H9 (cell line): ENCODE results near the gene ARHGAP25. TPM values are rescaled to one million over a fixed set of nuclear protein-coding genes. Genes with fewer than 3 reads are reported as not detected.

ENCODE experiments used
- DNase-seq: peaks from one replicate; pipeline ENCODE4 v3.0.0-alpha.2; 2017
- H2AFZ ChIP-seq: one replicate; pipeline ENCODE4 v1.6.1; 2013; ENCODE audit warnings: mild to moderate bottlenecking, low read length, control low read depth, moderate library complexity
- H2AK5ac ChIP-seq: 2 replicates; pipeline ENCODE4 v1.6.1; 2013; ENCODE audit warnings: low read length, control low read depth, mixed read lengths; ENCODE audit not compliant: insufficient read length
- H2BK120ac ChIP-seq: one replicate; pipeline ENCODE4 v1.6.1; 2013; ENCODE audit warnings: low read depth, mild to moderate bottlenecking, low read length, control low read depth, inconsistent platforms; ENCODE audit not compliant: poor library complexity, severe bottlenecking
- H2BK12ac ChIP-seq: 2 replicates; pipeline ENCODE4 v1.6.1; 2013; ENCODE audit warnings: low read length, control low read depth, mixed read lengths, low read depth; ENCODE audit not compliant: insufficient read length
- H2BK15ac ChIP-seq: 2 replicates; pipeline ENCODE4 v1.6.1; 2013; ENCODE audit warnings: low read depth, low read length, control low read depth
- H2BK20ac ChIP-seq: one replicate; pipeline ENCODE4 v1.6.1; 2013; ENCODE audit warnings: low read depth, mild to moderate bottlenecking, low read length, control low read depth, inconsistent platforms; ENCODE audit not compliant: poor library complexity, severe bottlenecking
- H2BK5ac ChIP-seq: 2 replicates; pipeline ENCODE4 v1.6.1; 2013; ENCODE audit warnings: low read length, control low read depth, mixed read lengths; ENCODE audit not compliant: insufficient read length
- H3K14ac ChIP-seq: 2 replicates; pipeline ENCODE4 v1.6.1; 2013; ENCODE audit warnings: low read length, control low read depth; ENCODE audit not compliant: insufficient read depth
- H3K18ac ChIP-seq: 2 replicates; pipeline ENCODE4 v1.6.1; 2013; ENCODE audit warnings: low read depth, mild to moderate bottlenecking, mixed read lengths, low read length, control low read depth; ENCODE audit not compliant: insufficient read length
- H3K23ac ChIP-seq: 2 replicates; pipeline ENCODE4 v1.6.1; 2013; ENCODE audit warnings: low read length, control low read depth, mixed read lengths, low read depth; ENCODE audit not compliant: insufficient read length
- H3K23me2 ChIP-seq: 2 replicates; pipeline ENCODE4 v1.6.1; 2013; ENCODE audit warnings: low read depth, mild to moderate bottlenecking, mixed read lengths, low read length, control low read depth; ENCODE audit not compliant: insufficient read length, poor library complexity, severe bottlenecking
- H3K27ac ChIP-seq: 2 replicates; pipeline ENCODE4 v1.5.1; 2013; ENCODE audit warnings: low read length, control low read depth, mixed read lengths, low read depth; ENCODE audit not compliant: insufficient read length
- H3K27me3 ChIP-seq: 2 replicates; pipeline ENCODE4 v1.6.1; 2013; ENCODE audit warnings: low read length, control low read depth, inconsistent platforms; ENCODE audit not compliant: insufficient read depth
- H3K4ac ChIP-seq: 2 replicates; pipeline ENCODE4 v1.6.1; 2013; ENCODE audit warnings: low read depth, mild to moderate bottlenecking, control low read depth, inconsistent platforms, low read length, moderate library complexity
- H3K4me1 ChIP-seq: 2 replicates; pipeline ENCODE4 v1.6.1; 2013; ENCODE audit warnings: low read length, control low read depth, inconsistent platforms; ENCODE audit not compliant: insufficient read depth
- H3K4me2 ChIP-seq: 2 replicates; pipeline ENCODE4 v1.6.1; 2013; ENCODE audit warnings: low read length, control low read depth, mixed read lengths; ENCODE audit not compliant: insufficient read length, insufficient read depth
- H3K56ac ChIP-seq: 2 replicates; pipeline ENCODE4 v1.6.1; 2013; ENCODE audit warnings: low read depth, mild to moderate bottlenecking, mixed read lengths, low read length, control low read depth; ENCODE audit not compliant: insufficient read length
- H3K79me1 ChIP-seq: 2 replicates; pipeline ENCODE4 v1.6.1; 2013; ENCODE audit warnings: low read depth, mild to moderate bottlenecking, moderate library complexity, low read length, control low read depth, inconsistent platforms; ENCODE audit not compliant: insufficient read depth, poor library complexity, severe bottlenecking
- H3K79me2 ChIP-seq: 2 replicates; pipeline ENCODE4 v1.6.1; 2013; ENCODE audit warnings: low read length, control low read depth, inconsistent platforms; ENCODE audit not compliant: insufficient read depth
- H3K9ac ChIP-seq: 2 replicates; pipeline ENCODE4 v1.6.1; 2013; ENCODE audit warnings: low read length, control low read depth, mixed read lengths; ENCODE audit not compliant: insufficient read length; ENCODE audit errors: extremely low read depth
- H3K9me3 ChIP-seq: one replicate; pipeline ENCODE4 v1.6.1; 2013; ENCODE audit warnings: low read depth, low read length, inconsistent platforms; ENCODE audit not compliant: control insufficient read depth
- H3T11ph ChIP-seq: one replicate; pipeline ENCODE4 v1.6.1; 2013; ENCODE audit warnings: mild to moderate bottlenecking, low read length, control low read depth, inconsistent platforms
- H4K20me1 ChIP-seq: one replicate; pipeline ENCODE4 v1.6.1; 2013; ENCODE audit not compliant: control insufficient read depth, insufficient read length, insufficient read depth
- H4K5ac ChIP-seq: 2 replicates; pipeline ENCODE4 v1.6.1; 2013; ENCODE audit warnings: low read depth, mild to moderate bottlenecking, mixed read lengths, low read length, control low read depth; ENCODE audit not compliant: insufficient read length
- H4K8ac ChIP-seq: replicated peaks from 2 replicates; pipeline ENCODE4 v1.6.1; 2013; ENCODE audit warnings: low read length, control low read depth, mixed read lengths, low read depth; ENCODE audit not compliant: insufficient read length
- H4K91ac ChIP-seq: 2 replicates; pipeline ENCODE4 v1.6.1; 2013; ENCODE audit warnings: low read depth, mild to moderate bottlenecking, moderate library complexity, mixed read lengths, low read length, control low read depth; ENCODE audit not compliant: insufficient read length
- H3K27ac Mint-ChIP-seq, 3 experiments: 2 replicates in 2 of 3; 3 replicates in 1 of 3; pipeline ENCODE4 v1.8.0; 2020 to 2021; ENCODE audit warnings: mixed read lengths in 3 of 3, mild to moderate bottlenecking in 1 of 3, moderate library complexity in 1 of 3
- H3K27me3 Mint-ChIP-seq: 2 replicates; pipeline ENCODE4 v1.8.0; 2021; ENCODE audit warnings: low read depth, mild to moderate bottlenecking, moderate library complexity, mixed read lengths
- H3K36me3 Mint-ChIP-seq, 3 experiments: 2 replicates in 2 of 3; 3 replicates in 1 of 3; pipeline ENCODE4 v1.8.0; 2020 to 2021; ENCODE audit warnings: low read depth in 3 of 3, mixed read lengths in 3 of 3; ENCODE audit not compliant: insufficient read depth in 1 of 3
- H3K4me1 Mint-ChIP-seq, 2 experiments: 2 replicates each; pipeline ENCODE4 v1.8.0; 2020; ENCODE audit warnings: mixed read lengths in 2 of 2
- H3K4me3 Mint-ChIP-seq, 2 experiments: 2 replicates in 1 of 2; 3 replicates in 1 of 2; pipeline ENCODE4 v1.8.0; 2020 to 2021; ENCODE audit warnings: mild to moderate bottlenecking in 2 of 2, mixed read lengths in 2 of 2, moderate library complexity in 1 of 2
- H3K9me3 Mint-ChIP-seq, 2 experiments: 2 replicates in 1 of 2; 3 replicates in 1 of 2; pipeline ENCODE4 v1.8.0; 2020; ENCODE audit warnings: mild to moderate bottlenecking in 2 of 2, mixed read lengths in 2 of 2, moderate library complexity in 1 of 2
- WGBS: extraction: QIAGEN DNeasy Blood & Tissue Kit; methylation state at CpG from one replicate; pipeline ENCODE4 v1.1.7; 2013; ENCODE audit warnings: missing lambda C conversion rate, low lambda C conversion rate, mixed read lengths; ENCODE audit not compliant: insufficient read length; ENCODE audit errors: extremely low coverage; 5-methylcytosine and 5-hydroxymethylcytosine counted together
- total RNA-seq: library from RNA; stranded (reverse); gene quantifications from 2 replicates; pipeline ENCODE4 v1.2.1, GENCODE V29; 2021
- TF ChIP-seq, protein P1 (sequence below): fragments of 200-600 bp; sonication (generic); conservative IDR thresholded peaks from 3 replicates; pipeline ENCODE4 v1.8.0; 2021; ENCODE audit warnings: antibody characterized with exemption, mild to moderate bottlenecking

The ARHGAP25 gene
- total RNA-seq, 1 experiment from 2014 or later, result 1.3 TPM

GRCh38 chr2:68824831-68825230, 90.2 kb downstream of the ARHGAP25 start:
- Histone ChIP-seq H3K4me2 (no peak overlapping the region), H4K20me1 (no peaks in the 10 kb centered on the region), H3K23me2 (no peaks in the 10 kb centered on the region), H3K4me1 (no peaks in the 10 kb centered on the region), H4K8ac (no peak overlapping the region), H3T11ph (no peak overlapping the region), H4K5ac (no peak overlapping the region), H3K27ac (no peak overlapping the region), H2BK20ac (no peak overlapping the region), H3K56ac (no peak overlapping the region), H3K79me1 (no peaks in the 10 kb centered on the region), H3K27me3 (no peaks in the 10 kb centered on the region), H2AFZ (no peak overlapping the region), H2AK5ac (no peak overlapping the region), H2BK12ac (no peak overlapping the region), H3K79me2 (no peaks in the 10 kb centered on the region), H3K9ac (no peak overlapping the region), H3K9me3 (no peaks in the 10 kb centered on the region), H3K23ac (no peak overlapping the region), H3K4ac (no peak overlapping the region), H2BK5ac (no peak overlapping the region), H3K14ac (no peak overlapping the region), H2BK15ac (no peak overlapping the region), H3K18ac (no peak overlapping the region), H4K91ac (no peak overlapping the region), H2BK120ac (no peak overlapping the region)
- peaks cover 7 to 8% of the 10 kb centered on the region in 2 experiments for H3K4me1 Mint-ChIP-seq
- H3K4me3 Mint-ChIP-seq, result no peak overlapping the region
- DNase-seq, result no peak
- no peak overlapping the region for H3K27ac Mint-ChIP-seq
- H3K27me3 Mint-ChIP-seq, result no peaks in the 10 kb centered on the region
- no peaks in the 10 kb centered on the region for H3K9me3 Mint-ChIP-seq
- no CpG with 5 or more reads among the region's 2 CpGs for WGBS
- peaks cover 0 to 5% (median 0%) of the 10 kb centered on the region in 3 experiments; a peak in 3 of 7 replicates for H3K36me3 Mint-ChIP-seq
- TF ChIP-seq, protein P1, sequence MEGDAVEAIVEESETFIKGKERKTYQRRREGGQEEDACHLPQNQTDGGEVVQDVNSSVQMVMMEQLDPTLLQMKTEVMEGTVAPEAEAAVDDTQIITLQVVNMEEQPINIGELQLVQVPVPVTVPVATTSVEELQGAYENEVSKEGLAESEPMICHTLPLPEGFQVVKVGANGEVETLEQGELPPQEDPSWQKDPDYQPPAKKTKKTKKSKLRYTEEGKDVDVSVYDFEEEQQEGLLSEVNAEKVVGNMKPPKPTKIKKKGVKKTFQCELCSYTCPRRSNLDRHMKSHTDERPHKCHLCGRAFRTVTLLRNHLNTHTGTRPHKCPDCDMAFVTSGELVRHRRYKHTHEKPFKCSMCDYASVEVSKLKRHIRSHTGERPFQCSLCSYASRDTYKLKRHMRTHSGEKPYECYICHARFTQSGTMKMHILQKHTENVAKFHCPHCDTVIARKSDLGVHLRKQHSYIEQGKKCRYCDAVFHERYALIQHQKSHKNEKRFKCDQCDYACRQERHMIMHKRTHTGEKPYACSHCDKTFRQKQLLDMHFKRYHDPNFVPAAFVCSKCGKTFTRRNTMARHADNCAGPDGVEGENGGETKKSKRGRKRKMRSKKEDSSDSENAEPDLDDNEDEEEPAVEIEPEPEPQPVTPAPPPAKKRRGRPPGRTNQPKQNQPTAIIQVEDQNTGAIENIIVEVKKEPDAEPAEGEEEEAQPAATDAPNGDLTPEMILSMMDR, result no peak
